ENCODE measurements around the gene ELOB.

Gene ELOB

DNA sequence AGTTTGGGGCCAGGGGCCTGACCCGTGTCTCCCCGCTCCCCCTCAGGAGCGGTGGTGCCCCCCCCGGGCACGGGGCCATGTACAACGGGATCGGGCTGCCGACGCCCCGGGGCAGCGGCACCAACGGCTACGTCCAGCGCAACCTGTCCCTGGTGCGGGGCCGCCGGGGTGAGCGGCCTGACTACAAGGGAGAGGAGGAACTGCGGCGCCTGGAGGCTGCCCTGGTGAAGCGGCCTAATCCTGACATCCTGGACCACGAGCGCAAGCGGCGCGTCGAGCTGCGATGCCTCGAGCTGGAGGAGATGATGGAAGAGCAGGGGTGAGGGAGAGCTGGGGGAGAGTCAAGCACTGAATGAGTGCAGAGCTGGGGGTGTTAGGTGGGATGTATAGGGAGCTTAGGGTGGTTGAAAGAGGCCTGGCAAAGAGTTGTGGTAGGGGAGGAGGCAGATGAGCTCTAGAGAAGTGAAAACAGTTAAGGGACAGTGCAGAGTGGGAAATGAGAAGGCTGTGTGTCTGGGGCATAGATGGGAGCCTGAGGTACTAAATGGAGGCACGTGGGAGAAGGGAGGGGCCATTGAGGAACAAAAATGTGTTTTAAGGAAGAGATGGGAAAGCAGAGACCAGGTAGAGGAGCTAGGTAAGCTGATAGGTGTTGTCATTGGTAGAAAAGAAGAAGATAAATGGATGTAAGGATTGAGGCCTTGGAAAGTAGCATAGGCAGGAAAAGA is 20.6 kb downstream of the ELOB start:
- H3K27me3 Mint-ChIP-seq (ENCODE audit: low read depth): no peaks in the 10 kb centered on the region
- H3K27ac Mint-ChIP-seq: peak overlapping the region; percentile 10
- H3K4me1 Mint-ChIP-seq (ENCODE audit: low read depth): peaks cover 46% of the 10 kb centered on the region
- H3K36me3 Mint-ChIP-seq (ENCODE audit: low read depth): peaks cover 66% of the 10 kb centered on the region
- no peaks in the 10 kb centered on the region for H3K9me3 Mint-ChIP-seq
- H3K4me3 Mint-ChIP-seq: no peak overlapping the region

DNA sequence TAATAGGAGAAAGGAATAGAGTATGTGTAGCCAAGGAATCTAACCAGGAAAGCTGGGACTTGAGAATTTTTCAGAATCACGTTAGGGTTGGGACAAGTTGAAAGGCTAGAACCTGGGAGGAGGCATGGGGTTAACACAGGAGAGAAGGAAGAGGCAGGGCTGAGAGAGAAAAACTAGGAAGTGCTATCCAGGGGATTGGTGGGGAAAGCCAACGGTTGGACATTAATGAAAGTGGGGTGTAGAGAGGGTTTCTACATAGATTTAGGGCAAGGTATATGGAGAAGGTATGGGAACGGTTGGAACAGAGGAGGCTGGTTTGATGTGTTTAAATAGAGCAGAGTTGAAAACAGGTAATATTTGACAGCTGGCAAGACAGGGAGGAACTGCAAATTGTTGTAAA is 21.9 kb downstream of the ELOB start:
- peaks cover 55% of the 10 kb centered on the region for H3K4me1 Mint-ChIP-seq (ENCODE audit: low read depth)
- peaks cover 54% of the 10 kb centered on the region for H3K36me3 Mint-ChIP-seq (ENCODE audit: low read depth)
- H3K9me3 Mint-ChIP-seq: no peaks in the 10 kb centered on the region
- H3K27me3 Mint-ChIP-seq (ENCODE audit: low read depth): no peaks in the 10 kb centered on the region
- peak overlapping the region; percentile 55 for H3K27ac Mint-ChIP-seq
- peak overlapping the region; percentile 88 for H3K4me3 Mint-ChIP-seq

- Mint-ChIP-seq H3K4me1 (ENCODE audit: low read depth) (peaks cover 53% of the 10 kb centered on the region), H3K36me3 (ENCODE audit: low read depth) (peaks cover 42% of the 10 kb centered on the region), H3K9me3 (no peaks in the 10 kb centered on the region), H3K27me3 (ENCODE audit: low read depth) (no peaks in the 10 kb centered on the region), H3K4me3 (peak overlapping the region; percentile 88), H3K27ac (peak overlapping the region; percentile 75)
These were observed 23.4 kb downstream of the ELOB start for GRCh38 chr16:2753733-2754020.

GRCh38 chr16:2752850-2753732 is 24.0 kb downstream of the ELOB start:
- peak overlapping the region; percentile 88 for H3K4me3 Mint-ChIP-seq
- H3K4me1 Mint-ChIP-seq (ENCODE audit: low read depth): peaks cover 53% of the 10 kb centered on the region
- H3K27me3 Mint-ChIP-seq (ENCODE audit: low read depth): no peaks in the 10 kb centered on the region
- H3K27ac Mint-ChIP-seq: peak overlapping the region; percentile 75
- H3K9me3 Mint-ChIP-seq: no peaks in the 10 kb centered on the region
- H3K36me3 Mint-ChIP-seq (ENCODE audit: low read depth): peaks cover 36% of the 10 kb centered on the region

GRCh38 chr16:2752035-2752849 is 24.8 kb downstream of the ELOB start, which contains the start of gene SRRM2:
SRRM2 (plus strand) TSS chr16:2752638; CDS start chr16:2756365, 3,727 bp downstream.
- H3K27me3 Mint-ChIP-seq (ENCODE audit: low read depth): no peaks in the 10 kb centered on the region
- peaks cover 48% of the 10 kb centered on the region for H3K4me1 Mint-ChIP-seq (ENCODE audit: low read depth)
- H3K36me3 Mint-ChIP-seq (ENCODE audit: low read depth): peaks cover 29% of the 10 kb centered on the region
- H3K27ac Mint-ChIP-seq: peak within 1 kb of the TSS; percentile 96
- H3K4me3 Mint-ChIP-seq: peak within 1 kb of the TSS; percentile 88
- H3K9me3 Mint-ChIP-seq: no peaks in the 10 kb centered on the region

GRCh38 chr16:2751577-2752034 is 25.5 kb downstream of the ELOB start:
- Mint-ChIP-seq H3K36me3 (ENCODE audit: low read depth) (peaks cover 23% of the 10 kb centered on the region), H3K4me3 (peak overlapping the region; percentile 87), H3K4me1 (ENCODE audit: low read depth) (peaks cover 44% of the 10 kb centered on the region), H3K27me3 (ENCODE audit: low read depth) (no peaks in the 10 kb centered on the region), H3K27ac (peak overlapping the region; percentile 96), H3K9me3 (no peaks in the 10 kb centered on the region)

DNA sequence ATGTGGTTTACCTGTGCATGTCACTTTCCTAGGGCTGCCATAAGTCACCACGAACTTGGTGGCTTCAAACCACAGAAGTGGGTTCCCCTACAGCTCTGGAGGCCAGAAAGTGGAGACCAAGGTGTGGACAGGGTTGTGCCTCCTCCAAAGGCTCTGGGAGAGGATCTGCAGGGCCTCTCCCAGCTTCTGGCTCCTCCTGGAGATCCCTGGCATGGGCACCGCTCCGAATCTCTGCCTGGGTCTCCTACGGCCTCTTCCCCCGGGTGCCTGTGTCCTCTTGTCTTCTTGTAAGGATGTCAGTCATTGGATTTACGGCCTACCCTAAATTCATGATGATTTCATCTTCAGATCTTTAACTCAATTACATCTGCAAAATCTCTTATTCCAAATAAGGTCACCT is 27.1 kb downstream of the ELOB start:
- Mint-ChIP-seq H3K27ac (no peak overlapping the region), H3K27me3 (ENCODE audit: low read depth) (no peaks in the 10 kb centered on the region), H3K4me1 (ENCODE audit: low read depth) (peaks cover 31% of the 10 kb centered on the region), H3K9me3 (no peaks in the 10 kb centered on the region), H3K36me3 (ENCODE audit: low read depth) (peaks cover 12% of the 10 kb centered on the region), H3K4me3 (peak overlapping the region; percentile 52)

- Mint-ChIP-seq H3K36me3 (ENCODE audit: low read depth) (peaks cover 8% of the 10 kb centered on the region), H3K27me3 (ENCODE audit: low read depth) (no peaks in the 10 kb centered on the region), H3K9me3 (no peaks in the 10 kb centered on the region), H3K4me1 (ENCODE audit: low read depth) (peaks cover 26% of the 10 kb centered on the region), H3K27ac (no peak overlapping the region), H3K4me3 (no peak overlapping the region)
These were observed 27.6 kb downstream of the ELOB start for GRCh38 chr16:2749476-2749875.

- Mint-ChIP-seq H3K4me1 (ENCODE audit: low read depth) (peaks cover 20% of the 10 kb centered on the region), H3K9me3 (no peaks in the 10 kb centered on the region), H3K4me3 (no peak overlapping the region), H3K36me3 (ENCODE audit: low read depth) (peaks cover 3% of the 10 kb centered on the region), H3K27me3 (ENCODE audit: low read depth) (no peaks in the 10 kb centered on the region), H3K27ac (no peak overlapping the region)
These were observed 28.2 kb downstream of the ELOB start for GRCh38 chr16:2748757-2749455.

- Mint-ChIP-seq H3K27ac (no peak overlapping the region), H3K27me3 (ENCODE audit: low read depth) (no peaks in the 10 kb centered on the region), H3K9me3 (no peaks in the 10 kb centered on the region), H3K36me3 (ENCODE audit: low read depth) (no peaks in the 10 kb centered on the region), H3K4me3 (no peak overlapping the region), H3K4me1 (ENCODE audit: low read depth) (peaks cover 13% of the 10 kb centered on the region)
These were observed 31.1 kb downstream of the ELOB start for GRCh38 chr16:2745961-2746360.

GRCh38 chr16:2745116-2745890 is 31.8 kb downstream of the ELOB start:
- Mint-ChIP-seq H3K4me1 (ENCODE audit: low read depth) (peaks cover 11% of the 10 kb centered on the region), H3K4me3 (no peak overlapping the region), H3K27ac (no peak overlapping the region), H3K27me3 (ENCODE audit: low read depth) (no peaks in the 10 kb centered on the region), H3K36me3 (ENCODE audit: low read depth) (no peaks in the 10 kb centered on the region), H3K9me3 (no peaks in the 10 kb centered on the region)

- no peaks in the 10 kb centered on the region for H3K36me3 Mint-ChIP-seq (ENCODE audit: low read depth)
- no peak overlapping the region for H3K4me3 Mint-ChIP-seq
- peaks cover 6% of the 10 kb centered on the region for H3K4me1 Mint-ChIP-seq (ENCODE audit: low read depth)
- H3K27ac Mint-ChIP-seq: no peak overlapping the region
- H3K9me3 Mint-ChIP-seq: no peaks in the 10 kb centered on the region
- H3K27me3 Mint-ChIP-seq (ENCODE audit: low read depth): no peaks in the 10 kb centered on the region
These were observed 32.4 kb downstream of the ELOB start for GRCh38 chr16:2744711-2745110.

- Mint-ChIP-seq H3K4me3 (no peak overlapping the region), H3K27me3 (ENCODE audit: low read depth) (no peaks in the 10 kb centered on the region), H3K27ac (no peak overlapping the region), H3K9me3 (no peaks in the 10 kb centered on the region), H3K36me3 (ENCODE audit: low read depth) (no peaks in the 10 kb centered on the region), H3K4me1 (ENCODE audit: low read depth) (peaks cover 2% of the 10 kb centered on the region)
These were observed 33.9 kb downstream of the ELOB start for GRCh38 chr16:2743007-2743810.
